Omental fat pad (tissue), 4 donors: ENCODE measurements around the gene SNRNP40. TPM values are rescaled to one million over a fixed set of nuclear protein-coding genes. Genes with fewer than 3 reads are reported as not detected.
A peak's percentile ranks its signal among the peaks of the same experiment; 100 is the strongest.

Experiments used
- ATAC-seq: fragments of 150-250 bp; one replicate; pipeline ENCODE4 v1.9.1; 2016; ENCODE audit warnings: mild to moderate bottlenecking, moderate library complexity; ENCODE audit not compliant: low FRiP score
- DNase-seq: peaks from one replicate; pipeline ENCODE4 v3.0.0-alpha.2; 2019; ENCODE audit warnings: low spot score
- CTCF ChIP-seq, 3 donors: fragments of 450-650 bp; IDR thresholded peaks; one replicate each; pipeline ENCODE4 v1.5.1; 2016 to 2017; ENCODE audit warnings: antibody characterized with exemption in 3 of 3, mild to moderate bottlenecking in 3 of 3, moderate library complexity in 2 of 3
- total RNA-seq, 4 donors: library from RNA; depleted of rRNA; stranded (reverse); fragments of >200 nt; gene quantifications; one replicate each; pipeline ENCODE4 v1.1.0, GENCODE V29; 2016

Gene SNRNP40
- total RNA-seq = 10 to 100 TPM; 32.5 to 53.2 (median 42.0) TPM

GRCh38 chr1:31296486-31297276 lies at the start of gene SNRNP40, which contains the start of gene ZCCHC17:
Gene SNRNP40 (minus strand): TSS chr1:31296788. CDS start chr1:31296751, 37 bp downstream.
Gene ZCCHC17 (plus strand): TSS chr1:31297032. CDS start chr1:31310099, 13,067 bp downstream.
- peak; percentile 70 for DNase-seq
- peak; percentile 100 for ATAC-seq
- no peak for TF ChIP-seq CTCF (IDR thresholded peaks at IDR 0.05)

DNA sequence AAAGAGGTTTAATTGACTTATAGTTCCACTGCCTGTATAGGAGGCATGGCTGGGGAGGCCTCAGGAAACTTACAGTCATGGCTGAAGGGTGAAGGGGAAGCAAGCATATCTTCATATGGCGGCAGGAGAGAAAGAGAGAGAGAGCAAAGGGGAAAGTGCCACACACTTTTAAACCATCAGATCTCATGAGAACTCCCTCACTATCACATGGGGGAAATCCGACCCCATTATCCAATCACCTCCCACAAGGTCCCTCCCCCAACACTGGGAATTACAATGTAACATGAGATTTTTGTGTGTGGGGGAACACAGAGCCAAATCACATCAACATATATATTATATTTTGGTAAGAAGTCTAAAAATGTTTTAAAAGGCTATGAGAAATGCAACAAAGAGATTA lies 49.0 kb upstream of the SNRNP40 start:
- TF ChIP-seq CTCF (IDR thresholded peaks at IDR 0.05) = no peak
- DNase-seq = no peak
- no peak for ATAC-seq

DNA sequence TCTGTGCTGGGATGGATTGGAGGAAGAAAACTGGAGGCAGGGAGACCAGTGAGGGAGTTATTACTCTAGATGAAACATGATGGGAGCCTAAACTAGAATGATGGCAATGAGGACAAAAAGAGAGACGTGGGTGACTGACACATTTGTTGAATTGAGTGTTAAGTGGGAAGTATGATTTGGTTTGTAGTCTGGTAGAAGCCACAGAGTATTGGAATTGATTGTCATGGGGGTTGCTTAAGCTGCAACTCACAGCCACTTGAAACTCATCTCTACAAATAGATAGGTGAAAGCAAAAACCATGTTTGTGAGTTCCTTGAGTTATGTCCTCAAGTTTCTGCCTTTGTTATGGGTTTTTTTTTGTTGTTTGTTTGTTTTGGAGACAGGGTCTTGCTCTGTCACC lies 47.9 kb upstream of the SNRNP40 start:
- no peak for TF ChIP-seq CTCF (IDR thresholded peaks at IDR 0.05)

GRCh38 chr1:31336687-31337467 lies 40.3 kb upstream of the SNRNP40 start:
- DNase-seq (no peak), ATAC-seq (no peak)
- no peak for TF ChIP-seq CTCF (IDR thresholded peaks at IDR 0.05)

More for the DNA sequence above, 47.9 kb upstream of the SNRNP40 start:
- DNase-seq = no peak
- no peak for ATAC-seq

GRCh38 chr1:31335007-31335406 lies 38.4 kb upstream of the SNRNP40 start:
- no peak for DNase-seq
- no peak for TF ChIP-seq CTCF (IDR thresholded peaks at IDR 0.05)
- ATAC-seq = no peak

GRCh38 chr1:31327381-31327780 lies 30.8 kb upstream of the SNRNP40 start:
- no peak for ATAC-seq
- no peak for DNase-seq
- TF ChIP-seq CTCF (IDR thresholded peaks at IDR 0.05) = no peak
